VCaP (cell line): ENCODE results near the gene HOXC4.

Source experiments
- H3K27ac ChIP-seq: fragments of 450-650 bp; 2 replicates; pipeline ENCODE4 v1.5.1; 2017
- TF ChIP-seq, protein P1 (sequence below): fragments of 450-650 bp; conservative IDR thresholded peaks from 2 replicates; pipeline ENCODE4 v1.5.1; 2017; ENCODE audit warnings: mild to moderate bottlenecking, moderate library complexity

HOXC4 gene

DNA sequence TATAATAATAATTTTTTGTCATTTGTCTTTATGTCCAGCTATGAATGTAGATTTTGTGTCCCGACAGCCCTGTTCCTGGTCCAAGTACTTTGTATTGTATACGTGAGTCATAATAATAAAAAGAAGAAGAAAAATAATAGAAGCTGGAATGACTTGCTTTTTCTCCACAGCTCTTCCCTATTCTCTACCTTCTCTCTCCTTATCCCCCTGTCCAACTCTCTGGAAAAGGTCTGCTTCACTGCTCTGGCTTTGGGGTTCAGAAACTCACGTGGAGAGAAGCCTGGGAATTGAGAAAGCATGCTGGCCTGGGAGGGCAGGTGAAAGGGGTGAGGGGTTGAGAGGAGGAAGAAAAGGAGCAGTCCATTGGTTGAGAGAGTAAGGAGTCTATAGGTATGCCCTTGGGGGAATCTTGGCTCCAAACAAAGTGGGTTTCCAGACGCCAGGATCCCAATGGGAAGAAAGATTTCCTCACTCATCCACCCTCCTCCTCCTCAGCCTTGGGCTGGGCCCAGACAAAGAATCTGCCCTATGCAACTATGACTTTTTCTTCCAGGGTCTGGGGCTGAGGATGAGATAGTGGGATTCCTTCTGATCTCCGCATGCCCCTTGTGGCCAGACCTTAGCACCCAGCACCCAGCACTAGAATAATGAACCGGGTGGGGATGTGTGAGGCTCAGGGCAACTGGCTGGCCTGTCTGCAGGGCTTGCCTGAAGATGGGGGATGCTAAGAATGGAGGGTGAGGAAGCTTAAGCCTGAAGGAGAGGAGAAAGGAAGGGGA is 40.8 kb upstream of the HOXC4 start:
- H3K27ac ChIP-seq: no peak overlapping the region
- TF ChIP-seq, protein P1, sequence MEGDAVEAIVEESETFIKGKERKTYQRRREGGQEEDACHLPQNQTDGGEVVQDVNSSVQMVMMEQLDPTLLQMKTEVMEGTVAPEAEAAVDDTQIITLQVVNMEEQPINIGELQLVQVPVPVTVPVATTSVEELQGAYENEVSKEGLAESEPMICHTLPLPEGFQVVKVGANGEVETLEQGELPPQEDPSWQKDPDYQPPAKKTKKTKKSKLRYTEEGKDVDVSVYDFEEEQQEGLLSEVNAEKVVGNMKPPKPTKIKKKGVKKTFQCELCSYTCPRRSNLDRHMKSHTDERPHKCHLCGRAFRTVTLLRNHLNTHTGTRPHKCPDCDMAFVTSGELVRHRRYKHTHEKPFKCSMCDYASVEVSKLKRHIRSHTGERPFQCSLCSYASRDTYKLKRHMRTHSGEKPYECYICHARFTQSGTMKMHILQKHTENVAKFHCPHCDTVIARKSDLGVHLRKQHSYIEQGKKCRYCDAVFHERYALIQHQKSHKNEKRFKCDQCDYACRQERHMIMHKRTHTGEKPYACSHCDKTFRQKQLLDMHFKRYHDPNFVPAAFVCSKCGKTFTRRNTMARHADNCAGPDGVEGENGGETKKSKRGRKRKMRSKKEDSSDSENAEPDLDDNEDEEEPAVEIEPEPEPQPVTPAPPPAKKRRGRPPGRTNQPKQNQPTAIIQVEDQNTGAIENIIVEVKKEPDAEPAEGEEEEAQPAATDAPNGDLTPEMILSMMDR: no peak

DNA sequence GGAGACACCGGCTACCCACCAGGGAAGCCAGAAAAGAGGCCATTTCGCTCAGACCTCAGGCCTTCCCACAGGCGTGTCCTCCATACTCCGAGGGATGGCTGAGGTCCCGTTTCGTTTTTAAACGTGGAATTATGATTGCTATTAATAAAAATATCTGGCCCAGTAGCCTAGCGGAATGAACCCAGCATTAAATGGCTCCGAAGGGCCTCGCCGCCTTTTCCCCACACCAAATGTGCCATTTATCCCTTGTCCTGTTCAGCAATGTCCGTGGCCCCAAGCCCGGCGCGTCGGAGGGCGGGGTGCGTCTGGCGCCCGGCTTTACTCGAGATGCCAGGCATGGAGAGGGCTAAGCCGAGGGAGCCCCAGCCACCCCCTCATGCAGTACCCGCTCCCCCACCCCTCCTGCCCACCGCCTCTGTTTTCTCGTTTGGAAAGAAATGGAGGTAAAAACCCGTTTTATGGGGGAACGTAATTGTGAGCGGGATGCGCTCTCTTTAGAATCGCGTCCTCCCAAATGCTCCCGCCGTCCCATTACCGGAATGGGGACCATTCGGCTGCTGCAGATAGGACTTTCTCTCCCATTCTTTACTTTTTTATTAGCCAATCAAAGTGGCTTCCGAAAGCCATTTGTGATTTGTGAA is 39.1 kb upstream of the HOXC4 start:
- H3K27ac ChIP-seq: no peak overlapping the region
- TF ChIP-seq, protein P1: no peak

GRCh38 chr12:54015018-54015931 is 38.4 kb upstream of the HOXC4 start:
- peak overlapping the region; percentile 97; the same call in 1 of the 2 replicates for H3K27ac ChIP-seq
- TF ChIP-seq, protein P1: no peak

DNA sequence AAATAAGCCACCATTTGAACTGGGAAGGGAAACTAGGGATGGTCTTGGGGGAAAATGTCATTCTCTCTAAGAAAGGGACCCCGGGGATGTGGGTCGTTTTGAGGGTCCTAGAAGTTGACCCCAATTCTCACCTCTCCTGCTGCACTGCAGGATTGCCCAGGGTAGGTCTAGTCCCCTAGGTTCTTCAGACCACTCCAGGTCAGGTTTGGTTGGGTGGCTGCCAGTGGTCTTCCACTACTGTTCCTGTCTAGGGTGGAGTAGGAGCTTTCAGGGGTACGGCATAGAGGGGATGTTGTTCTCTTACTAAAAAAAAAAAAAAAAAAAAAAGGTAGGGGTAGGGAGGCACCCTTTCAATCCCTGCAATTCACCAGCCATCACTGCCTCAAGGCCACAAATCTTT is 37.6 kb upstream of the HOXC4 start:
- TF ChIP-seq, protein P1: no peak
- H3K27ac ChIP-seq: peak overlapping the region; percentile 97

- H3K27ac ChIP-seq: peak overlapping the region; percentile 97
- TF ChIP-seq, protein P1: no peak
Measured at GRCh38 chr12:54016478-54016964, 37.1 kb upstream of the HOXC4 start.

- peak overlapping the region; percentile 97 for H3K27ac ChIP-seq
- TF ChIP-seq, protein P1: 0 out of 2 replicates have a peak, but pooled peaks have one; percentile 20
Measured at GRCh38 chr12:54017027-54017788, 36.4 kb upstream of the HOXC4 start.
